Measurements from ENCODE around the gene MTHFD1L.
"Not testable (repeated sequence)": the region's sequence is repeated elsewhere in the genome, so short reads cannot be mapped to it uniquely, and the experiment has no call there.

MTHFD1L gene

DNA sequence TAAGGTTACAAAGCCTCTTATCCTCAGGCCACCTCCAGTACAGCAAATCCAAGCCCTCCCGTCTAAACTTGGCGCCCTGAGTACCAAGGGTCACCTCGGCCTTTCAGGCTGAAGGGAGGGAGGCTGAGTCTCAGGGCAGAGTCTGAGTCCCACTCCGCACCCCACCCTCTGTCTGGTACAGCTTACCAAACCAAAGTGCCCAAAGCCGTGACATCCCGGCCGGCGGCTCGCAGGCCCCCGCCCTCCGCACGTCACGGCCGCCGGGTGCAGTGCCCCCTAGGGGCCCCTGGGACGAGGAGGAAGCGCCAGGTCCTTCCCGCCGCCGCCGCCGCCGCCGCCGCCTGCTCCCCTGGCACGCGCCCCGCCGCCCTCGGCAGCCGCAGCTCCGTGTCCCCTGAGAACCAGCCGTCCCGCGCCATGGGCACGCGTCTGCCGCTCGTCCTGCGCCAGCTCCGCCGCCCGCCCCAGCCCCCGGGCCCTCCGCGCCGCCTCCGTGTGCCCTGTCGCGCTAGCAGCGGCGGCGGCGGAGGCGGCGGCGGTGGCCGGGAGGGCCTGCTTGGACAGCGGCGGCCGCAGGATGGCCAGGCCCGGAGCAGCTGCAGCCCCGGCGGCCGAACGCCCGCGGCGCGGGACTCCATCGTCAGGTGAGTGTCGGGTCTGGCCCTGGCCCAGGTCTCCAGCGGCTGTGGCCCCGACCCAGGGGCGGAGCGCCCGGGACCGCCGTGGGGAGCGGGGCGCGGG lies at the start of gene MTHFD1L:
MTHFD1L (plus strand) TSS at position 297 of the 741 bp plus-strand sequence; CDS start at position 418, 121 bp downstream.
- DNase-seq (ENCODE audit: low read depth, low spot score), result peak; percentile 40

DNA sequence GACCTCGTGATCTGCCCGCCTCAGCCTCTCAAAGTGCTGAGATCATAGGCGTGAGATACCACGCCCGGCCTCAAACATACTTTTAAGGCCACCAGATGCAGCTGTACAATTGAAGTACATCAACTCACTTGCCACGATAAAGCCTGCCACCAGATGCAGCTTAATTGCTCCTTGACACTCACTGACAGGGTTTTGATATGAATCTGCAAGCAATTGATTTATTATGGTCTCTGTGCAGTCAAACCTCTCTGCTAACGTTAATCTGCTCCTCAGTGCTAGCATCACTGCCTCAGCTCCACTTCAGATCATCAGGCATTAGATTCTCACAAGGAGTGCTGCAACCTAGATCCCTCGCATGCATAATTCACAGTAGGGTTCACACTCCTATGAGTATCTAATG lies 48.9 kb upstream of the MTHFD1L start:
- not testable (repeated sequence) for DNase-seq (ENCODE audit: low read depth, low spot score)

DNA sequence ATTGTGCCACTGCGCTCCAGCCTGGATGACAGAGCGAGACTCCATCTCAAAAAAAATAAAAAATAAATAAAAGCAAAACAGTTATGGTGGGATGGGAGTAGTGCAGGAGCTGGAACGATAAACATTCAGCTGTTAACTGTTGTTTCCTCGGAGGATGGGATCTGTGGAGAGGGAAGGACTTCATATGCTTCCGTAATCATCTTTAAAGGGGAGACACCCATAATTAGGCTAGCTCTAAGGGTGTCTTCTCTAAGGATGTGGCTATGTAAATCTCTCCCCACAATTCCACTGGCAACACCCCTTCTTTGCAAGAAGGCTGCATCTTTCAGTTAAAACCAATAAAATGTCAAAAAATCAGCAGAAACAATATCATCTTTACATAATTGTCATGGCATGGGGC lies 42.6 kb upstream of the MTHFD1L start:
- DNase-seq (ENCODE audit: low read depth, low spot score), result no peak

DNA sequence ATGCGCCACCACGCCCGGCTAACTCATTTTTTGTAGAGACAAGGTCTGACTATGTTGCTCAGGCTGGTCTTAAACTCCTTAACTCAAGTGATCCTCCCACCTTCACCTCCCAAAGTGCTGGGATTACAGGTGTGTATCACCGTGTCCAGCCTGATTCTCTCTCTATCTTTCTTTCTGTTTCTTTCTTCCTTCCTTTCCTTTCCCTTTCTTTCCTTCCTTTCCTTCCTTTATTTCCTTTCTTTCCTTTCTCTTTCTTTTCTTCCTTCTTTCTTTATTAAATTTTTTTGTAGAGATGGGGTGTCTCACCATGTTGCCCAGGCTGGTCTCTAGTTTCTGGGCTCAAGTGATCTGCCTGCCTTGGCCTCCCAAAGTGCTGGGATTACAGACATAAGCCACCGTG lies 38.7 kb upstream of the MTHFD1L start:
- no peak for DNase-seq (ENCODE audit: low read depth, low spot score)

DNA sequence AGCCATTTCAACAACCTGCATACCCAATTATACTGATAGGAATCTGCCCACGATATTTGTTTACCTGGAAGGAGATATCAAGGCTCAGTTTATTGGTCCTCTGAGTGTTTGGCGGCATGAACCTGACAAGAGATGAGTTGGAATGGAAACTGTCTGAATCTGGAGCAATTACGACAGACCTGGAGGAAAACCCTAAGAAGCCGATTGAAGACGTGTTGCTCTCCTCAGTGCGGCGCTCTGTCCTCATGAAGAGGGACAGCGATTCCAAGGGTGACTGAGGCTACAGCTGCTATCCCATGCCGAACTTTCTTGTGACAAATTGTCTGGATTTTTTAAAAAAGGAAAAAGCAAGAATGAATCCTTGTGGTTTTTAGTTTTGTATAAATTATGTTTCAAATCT lies 37.4 kb upstream of the MTHFD1L start:
- DNase-seq (ENCODE audit: low read depth, low spot score), result not testable (repeated sequence)

DNA sequence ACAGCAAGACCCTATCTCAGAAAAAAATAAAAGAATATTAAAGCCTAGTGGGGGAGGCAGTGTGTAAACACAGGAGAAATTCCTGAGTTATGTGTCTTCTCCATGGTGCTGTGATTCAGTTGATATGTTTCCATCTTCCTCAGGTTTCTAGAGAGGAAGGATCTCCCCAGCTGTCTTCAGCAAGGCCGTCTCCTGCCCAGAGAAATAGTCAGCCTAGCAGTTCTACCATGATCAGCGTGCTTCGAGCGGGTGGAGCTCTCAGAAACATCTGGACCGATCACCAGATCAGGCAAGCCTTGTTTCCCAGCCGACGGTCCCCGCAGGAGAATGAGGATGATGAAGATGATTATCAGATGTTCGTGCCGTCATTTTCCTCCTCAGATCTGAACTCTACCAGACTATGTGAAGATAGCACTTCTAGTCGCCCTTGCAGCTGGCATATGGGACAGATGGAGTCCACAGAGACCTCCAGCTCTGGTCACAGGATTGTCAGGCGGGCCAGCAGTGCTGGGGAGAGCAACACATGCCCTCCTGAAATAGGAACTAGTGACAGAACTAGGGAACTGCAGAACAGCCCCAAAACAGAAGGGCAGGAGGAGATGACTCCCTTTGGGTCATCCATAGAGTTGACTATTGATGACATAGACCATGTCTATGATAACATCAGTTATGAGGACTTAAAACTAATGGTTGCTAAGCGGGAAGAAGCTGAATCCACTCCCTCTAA lies 34.9 kb upstream of the MTHFD1L start:
- no peak for DNase-seq (ENCODE audit: low read depth, low spot score)

DNA sequence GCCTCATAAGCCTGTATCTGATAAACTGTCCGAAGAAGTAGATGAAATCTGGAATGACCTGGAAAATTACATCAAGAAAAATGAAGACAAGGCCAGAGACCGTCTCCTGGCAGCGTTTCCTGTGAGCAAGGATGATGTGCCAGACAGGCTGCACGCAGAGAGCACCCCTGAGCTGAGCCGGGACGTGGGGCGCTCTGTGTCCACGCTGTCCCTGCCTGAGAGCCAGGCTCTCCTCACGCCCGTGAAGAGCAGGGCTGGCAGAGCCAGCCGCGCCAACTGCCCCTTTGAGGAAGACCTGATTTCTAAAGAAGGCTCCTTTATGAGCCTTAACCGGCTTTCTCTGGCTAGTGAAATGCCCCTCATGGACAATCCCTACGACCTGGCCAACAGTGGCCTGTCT lies 33.9 kb upstream of the MTHFD1L start:
- DNase-seq (ENCODE audit: low read depth, low spot score), result no peak

DNA sequence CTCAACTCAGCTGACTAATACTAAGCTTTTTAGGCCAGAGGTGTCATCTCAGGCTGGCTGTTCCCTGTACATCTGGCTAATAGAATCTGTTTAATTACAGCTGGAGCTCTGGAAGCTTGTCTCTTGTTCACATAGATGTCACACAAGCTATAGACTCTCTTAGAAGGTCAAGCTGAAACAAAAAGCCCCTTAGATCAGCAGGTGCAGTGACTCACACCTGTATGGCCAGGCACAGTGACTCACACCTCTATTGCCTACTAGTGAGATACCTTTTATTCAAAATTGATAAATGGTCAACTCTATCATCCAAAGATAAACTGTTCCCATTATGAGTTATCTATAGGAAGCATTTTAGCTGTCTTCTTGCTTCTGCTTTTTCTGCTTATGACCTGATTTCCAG lies 29.9 kb upstream of the MTHFD1L start:
- no peak for DNase-seq (ENCODE audit: low read depth, low spot score)

DNA sequence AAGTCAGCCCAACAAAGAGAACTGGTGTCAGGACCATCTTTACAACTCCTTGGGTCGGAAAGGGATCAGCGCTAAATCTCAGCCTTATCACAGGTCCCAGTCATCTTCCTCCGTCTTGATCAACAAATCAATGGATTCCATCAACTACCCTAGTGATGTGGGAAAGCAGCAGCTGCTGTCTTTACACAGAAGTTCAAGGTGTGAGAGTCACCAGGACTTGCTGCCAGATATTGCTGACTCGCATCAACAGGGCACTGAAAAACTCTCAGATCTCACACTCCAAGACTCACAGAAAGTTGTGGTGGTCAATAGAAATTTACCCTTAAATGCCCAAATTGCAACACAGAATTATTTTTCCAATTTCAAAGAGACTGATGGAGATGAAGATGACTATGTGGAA lies 25.3 kb upstream of the MTHFD1L start:
- no peak for DNase-seq (ENCODE audit: low read depth, low spot score)

DNA sequence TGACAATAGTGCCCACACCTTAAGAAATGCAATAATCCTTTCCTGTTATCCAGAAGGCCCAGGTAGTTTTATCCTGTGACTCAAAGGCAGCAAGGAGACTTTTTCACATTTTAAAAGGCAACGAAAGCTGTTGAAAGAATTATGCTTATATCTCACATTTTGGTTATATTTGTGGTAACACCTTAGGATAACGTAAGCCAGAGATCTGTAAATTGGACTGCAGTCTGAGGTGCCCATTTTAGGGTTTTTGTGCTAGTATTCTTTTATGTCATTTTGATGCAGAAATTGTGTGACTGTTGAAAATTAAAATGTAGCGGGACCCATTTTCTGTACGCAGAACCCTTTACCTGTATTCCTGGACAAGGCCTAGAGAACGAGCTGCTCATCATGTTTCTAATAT lies 24.3 kb upstream of the MTHFD1L start:
- no peak for DNase-seq (ENCODE audit: low read depth, low spot score)

DNA sequence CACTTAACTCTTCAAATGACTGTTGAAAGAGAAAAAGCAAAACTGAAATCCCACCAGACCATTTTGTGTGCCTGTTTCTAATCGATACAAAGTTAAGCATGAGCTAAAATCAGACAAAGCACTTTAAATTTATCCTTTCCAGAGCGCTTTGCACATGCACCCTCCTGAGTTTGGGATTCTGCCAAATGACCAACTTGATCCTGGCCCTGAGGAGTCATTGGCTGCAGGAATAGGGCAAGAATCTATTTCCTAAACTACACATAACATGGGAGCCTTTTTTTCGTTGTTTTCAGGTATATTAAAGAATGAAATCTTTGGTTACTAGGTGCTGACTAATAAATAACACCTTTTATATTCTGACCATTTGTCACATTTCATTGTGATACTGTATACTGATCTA lies 23.8 kb upstream of the MTHFD1L start:
- no peak for DNase-seq (ENCODE audit: low read depth, low spot score)

DNA sequence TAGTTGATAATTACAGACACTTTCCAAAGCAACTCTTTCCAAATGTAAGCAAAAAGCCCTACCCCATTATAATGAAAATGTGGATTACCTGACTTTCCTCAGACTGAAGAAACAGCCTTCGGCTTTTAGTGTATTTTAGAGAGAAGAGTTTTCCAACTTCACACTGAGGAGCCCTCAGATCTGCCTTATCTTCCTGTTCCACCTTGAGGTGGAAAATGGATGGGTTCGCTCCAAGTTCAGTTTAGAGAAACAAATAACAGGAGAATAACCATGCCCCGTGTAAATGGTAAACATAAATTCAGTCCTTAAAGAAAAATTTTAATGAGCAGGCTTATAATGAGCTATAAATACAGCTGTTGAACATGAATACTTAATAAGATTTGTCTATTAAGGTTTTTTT lies 21.1 kb upstream of the MTHFD1L start:
- DNase-seq (ENCODE audit: low read depth, low spot score), result no peak

DNA sequence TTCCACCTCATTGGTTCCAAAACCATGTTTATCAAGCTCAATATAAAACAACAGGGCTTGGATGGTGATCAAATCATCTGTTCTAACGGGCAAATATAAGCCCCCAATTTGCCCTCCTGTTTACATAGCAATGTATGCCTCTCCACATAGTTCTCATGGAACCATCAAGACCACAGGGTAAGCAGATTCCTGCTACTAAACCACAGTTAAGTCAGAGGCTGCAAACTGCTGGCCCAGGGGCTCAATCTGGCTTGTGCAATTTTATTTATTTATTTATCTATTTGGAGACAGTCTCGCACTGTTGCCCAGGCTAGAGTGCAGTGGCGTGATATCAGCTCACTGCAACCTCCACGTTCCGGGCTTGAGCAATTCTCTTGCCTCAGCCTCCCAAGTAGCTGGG lies 18.9 kb upstream of the MTHFD1L start:
- no peak for DNase-seq (ENCODE audit: low read depth, low spot score)

DNA sequence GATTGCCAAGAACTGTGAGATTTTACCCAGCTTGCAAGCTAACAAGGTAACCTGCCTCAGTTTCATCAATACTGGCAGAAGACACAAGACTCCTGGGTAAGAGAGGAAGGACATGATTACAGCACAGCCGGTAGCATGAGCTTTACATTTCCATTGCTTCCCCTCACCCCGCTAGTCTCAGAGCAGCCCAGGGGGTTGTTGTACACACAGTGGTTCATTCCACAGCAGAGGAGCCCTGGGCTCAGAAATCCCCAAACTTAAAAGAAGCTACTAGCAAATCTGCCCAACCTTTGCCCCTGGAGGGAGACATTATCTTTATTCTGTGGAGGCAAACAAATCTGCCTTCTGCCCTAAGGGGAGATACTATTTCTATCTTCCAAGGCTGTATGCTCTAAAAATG lies 17.1 kb upstream of the MTHFD1L start:
- DNase-seq (ENCODE audit: low read depth, low spot score), result no peak

DNA sequence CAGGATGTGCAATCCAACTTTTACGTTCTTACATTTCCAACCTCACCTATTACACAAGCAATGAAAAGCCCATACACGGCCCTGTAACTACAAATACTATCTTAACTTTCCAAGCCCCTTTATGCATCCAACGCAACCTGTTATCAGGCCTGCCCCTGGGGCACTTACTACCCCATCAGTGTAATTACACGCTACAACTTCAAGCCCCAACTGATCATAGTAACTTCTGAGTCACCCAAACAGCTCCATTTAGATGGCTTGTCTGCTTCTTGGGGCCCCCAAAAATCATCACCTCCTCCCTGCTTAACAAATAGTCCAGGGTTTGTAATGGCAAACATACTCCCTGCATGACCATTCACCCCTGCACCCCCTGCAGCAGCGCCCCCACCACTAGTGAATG lies 11.1 kb upstream of the MTHFD1L start:
- not testable (repeated sequence) for DNase-seq (ENCODE audit: low read depth, low spot score)

DNA sequence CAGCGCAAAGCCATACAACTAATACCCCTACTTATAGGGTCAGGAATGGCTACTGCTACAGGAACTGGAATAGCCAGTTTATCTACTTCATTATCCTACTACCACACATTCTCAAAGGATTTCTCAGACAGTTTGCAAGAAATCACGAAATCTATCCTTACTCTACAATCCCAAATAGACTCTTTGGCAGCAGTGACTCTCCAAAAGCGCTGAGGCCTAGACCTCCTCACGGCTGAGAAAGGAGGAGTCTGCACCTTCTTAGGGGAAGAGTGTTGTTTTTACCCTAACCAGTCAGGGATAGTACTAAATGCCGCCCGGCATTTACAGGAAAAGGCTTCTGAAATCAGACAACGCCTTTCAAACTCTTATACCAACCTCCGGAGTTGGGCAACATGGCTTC lies 10.3 kb upstream of the MTHFD1L start:
- not testable (repeated sequence) for DNase-seq (ENCODE audit: low read depth, low spot score)

DNA sequence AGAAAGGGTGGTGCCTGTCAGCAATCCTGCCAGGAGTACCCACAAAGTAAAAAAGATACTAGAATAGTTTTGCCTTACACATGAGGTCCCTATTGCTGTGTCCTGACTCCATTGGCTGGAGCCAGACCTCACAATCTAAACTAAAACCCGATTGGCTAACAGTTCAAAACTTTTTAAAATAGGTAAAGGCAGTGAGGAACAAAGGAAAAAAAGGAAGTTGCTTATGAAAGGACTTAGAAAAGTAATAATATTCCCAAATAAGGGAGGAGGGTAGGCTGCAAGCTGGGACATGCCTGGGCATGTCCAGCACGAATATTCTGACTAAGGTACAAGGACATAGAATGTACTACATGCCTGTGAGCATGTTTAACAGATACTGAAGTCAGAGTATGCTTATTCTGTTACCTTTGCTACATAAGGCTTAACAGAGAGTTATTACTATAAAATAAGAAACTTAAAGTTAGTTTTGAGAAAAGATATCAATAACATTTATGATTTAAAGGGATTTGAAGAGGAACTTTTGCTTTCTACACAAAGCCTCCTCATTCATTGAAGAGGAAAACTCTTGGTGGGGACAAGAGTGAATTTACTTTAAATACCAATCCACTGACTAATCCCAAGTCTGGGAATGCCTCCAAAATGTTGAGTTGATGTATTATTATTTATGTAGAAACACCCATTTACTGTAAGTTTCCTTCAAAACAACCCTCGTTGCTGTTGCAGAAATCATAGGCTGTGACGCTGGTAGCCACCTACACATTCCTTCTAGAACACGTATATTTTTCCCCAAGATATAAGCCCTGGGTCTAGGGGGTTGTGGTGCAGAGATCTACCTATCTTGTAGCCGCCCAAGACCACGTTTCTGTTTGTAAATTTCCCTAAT lies 8.2 kb upstream of the MTHFD1L start:
- DNase-seq (ENCODE audit: low read depth, low spot score), result no peak

DNA sequence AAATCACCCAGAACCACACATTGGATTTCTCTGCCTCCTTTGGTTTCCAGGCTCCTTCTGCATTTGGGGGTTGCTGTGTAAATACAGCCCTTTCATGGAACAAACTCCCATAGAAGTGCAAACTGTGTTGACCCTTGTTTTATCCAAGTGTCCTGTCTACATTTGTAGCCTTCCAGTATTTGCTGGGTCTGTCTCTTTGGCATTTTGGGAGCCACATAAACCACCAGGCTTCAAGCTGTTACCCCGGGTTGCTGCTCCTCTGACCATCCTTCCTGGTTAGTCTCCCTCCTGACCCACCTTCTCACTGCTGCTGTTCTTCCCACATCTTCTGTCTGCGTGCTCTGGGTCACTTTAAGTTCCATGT lies 7.6 kb upstream of the MTHFD1L start:
- DNase-seq (ENCODE audit: low read depth, low spot score), result no peak

DNA sequence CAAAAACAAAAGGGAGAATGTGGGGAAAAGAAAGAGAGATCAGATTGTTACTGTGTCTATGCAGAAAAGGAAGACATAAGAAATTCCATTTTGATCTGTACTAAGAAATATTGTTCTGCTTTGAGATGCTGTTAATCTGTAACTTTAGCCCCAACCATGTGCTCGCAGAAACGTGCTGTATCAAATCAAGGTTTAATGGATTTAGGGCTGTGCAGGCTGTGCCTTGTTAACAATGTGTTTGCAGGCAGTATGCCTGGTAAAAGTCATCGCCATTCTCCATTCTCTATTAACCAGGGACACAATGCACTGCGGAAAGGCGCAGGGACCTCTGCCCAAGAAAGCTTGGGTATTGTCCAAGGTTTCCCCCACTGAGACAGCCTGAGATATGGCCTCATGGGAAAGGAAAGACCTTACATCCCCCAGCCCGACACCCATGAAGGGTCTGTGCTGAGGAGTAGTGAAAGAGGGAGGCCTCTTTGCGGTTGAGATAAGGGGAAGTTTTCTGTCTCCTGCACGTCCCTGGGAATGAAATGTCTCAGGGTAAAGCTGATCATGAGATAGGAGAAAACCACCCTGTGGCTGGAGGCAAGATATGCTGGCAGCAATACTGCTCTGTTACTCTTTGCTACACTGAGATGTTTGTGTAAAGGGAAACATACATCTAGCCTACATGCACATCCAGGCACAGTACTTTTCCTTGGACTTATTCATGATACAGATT lies 3.9 kb upstream of the MTHFD1L start:
- not testable (repeated sequence) for DNase-seq (ENCODE audit: low read depth, low spot score)

DNA sequence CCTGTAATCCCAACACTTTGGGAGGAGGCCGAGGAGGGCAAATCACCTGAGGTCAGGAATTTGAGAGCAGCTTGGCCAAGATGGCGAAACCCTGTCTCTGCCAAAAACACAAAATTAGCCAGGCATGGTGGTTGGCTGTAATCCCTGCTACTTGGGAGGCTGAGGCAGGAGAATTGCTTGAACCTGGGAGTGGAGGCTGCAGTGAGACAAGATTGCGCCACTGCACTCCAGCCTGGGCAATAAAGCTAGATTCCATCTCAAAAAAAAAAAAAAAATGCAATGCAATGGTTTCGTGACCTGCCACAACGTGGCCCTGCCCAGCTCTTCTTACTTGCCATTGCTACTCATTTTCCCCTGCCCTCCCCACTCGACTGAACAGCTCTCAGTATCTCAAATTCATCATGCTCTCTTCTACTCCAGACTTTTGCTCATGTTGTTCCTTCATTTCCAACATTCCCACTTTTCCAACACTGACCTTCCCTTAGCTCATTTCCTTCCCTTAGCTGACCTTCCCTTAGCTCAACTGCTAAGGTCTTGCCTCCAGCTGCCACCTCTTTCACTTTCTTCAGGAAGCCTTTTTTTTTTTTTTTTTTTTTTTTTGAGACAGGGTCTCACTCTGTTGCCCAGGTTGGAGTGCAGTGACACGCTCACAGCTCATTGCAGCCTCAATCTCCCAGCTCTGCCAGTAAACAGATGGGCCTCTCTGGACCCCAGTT lies 2.1 kb upstream of the MTHFD1L start:
- no peak for DNase-seq (ENCODE audit: low read depth, low spot score)

DNA sequence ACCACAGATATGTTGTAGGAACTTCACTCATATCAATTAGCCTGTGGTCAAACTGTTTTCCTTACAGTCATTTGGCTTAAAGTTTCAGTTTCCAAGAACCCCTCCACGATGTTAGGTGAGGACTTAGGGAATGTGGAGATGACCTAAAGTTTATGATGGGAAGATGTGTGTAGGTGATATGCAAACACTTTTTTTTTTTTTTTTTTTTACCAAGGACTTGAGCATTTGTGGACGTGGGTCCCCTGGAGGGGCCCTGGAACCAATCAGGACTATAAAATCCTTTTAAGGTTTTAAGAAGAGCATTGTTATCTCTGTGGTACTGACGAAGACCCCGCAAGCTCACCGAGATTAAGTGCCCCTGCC lies 478 bp upstream of the MTHFD1L start:
- DNase-seq (ENCODE audit: low read depth, low spot score), result no peak
